Measurements from ENCODE around the gene CD177.
"Not testable (repeated sequence)": the region's sequence is repeated elsewhere in the genome, so short reads cannot be mapped to it uniquely, and the experiment has no call there.

The CD177 gene

DNA sequence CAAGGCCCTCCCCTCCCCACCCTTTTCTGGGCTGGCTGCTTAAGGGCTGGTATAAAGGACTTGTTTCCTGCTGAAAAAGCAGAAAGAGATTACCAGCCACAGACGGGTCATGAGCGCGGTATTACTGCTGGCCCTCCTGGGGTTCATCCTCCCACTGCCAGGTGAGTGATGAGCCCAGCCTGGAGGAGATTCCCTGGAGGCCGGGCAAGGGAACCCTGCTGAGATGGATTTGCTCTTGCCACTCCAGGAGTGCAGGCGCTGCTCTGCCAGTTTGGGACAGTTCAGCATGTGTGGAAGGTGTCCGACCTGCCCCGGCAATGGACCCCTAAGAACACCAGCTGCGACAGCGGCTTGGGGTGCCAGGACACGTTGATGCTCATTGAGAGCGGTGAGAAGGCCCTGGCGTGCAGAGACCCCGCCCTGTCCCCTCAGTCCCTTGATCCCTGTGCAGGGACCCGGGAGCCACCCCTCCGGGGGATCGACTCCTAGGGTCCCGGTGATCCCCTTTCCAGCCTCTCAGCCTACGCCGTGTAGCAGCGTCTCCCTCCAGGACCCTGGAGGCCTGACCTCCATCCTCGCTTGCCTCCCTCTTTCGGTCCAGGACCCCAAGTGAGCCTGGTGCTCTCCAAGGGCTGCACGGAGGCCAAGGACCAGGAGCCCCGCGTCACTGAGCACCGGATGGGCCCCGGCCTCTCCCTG is at the start of gene CD177:
Gene CD177 (plus strand): TSS at position 81 of the 699 bp plus-strand sequence. CDS start 29 bp downstream, at position 110.
- peak; percentile 4 for DNase-seq (ENCODE audit: low read depth, low spot score)

DNA sequence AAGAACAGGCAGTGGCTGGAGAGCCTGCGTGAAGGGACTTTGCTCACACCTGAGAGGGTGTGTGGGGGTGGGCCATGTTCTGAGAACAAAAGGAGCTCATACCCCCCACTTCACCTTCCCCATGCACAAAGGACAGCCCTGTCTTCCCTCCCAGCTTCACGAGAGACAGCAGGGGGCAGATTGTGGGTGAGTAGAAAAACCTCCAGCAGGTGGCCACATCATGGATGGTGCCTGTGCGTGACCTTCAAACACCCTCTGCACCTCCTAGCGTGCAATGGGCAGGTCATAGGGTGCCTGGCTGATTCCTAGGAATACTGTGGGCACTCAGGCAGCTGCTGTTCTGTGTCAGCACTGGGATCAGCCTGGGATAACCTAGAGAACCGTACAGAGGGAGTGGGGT is 47.8 kb upstream of the CD177 start:
- no peak for DNase-seq (ENCODE audit: low read depth, low spot score)

- DNase-seq (ENCODE audit: low read depth, low spot score), result no peak
Observed at GRCh38 chr19:43306097-43306496, 47.4 kb upstream of the CD177 start.

DNA sequence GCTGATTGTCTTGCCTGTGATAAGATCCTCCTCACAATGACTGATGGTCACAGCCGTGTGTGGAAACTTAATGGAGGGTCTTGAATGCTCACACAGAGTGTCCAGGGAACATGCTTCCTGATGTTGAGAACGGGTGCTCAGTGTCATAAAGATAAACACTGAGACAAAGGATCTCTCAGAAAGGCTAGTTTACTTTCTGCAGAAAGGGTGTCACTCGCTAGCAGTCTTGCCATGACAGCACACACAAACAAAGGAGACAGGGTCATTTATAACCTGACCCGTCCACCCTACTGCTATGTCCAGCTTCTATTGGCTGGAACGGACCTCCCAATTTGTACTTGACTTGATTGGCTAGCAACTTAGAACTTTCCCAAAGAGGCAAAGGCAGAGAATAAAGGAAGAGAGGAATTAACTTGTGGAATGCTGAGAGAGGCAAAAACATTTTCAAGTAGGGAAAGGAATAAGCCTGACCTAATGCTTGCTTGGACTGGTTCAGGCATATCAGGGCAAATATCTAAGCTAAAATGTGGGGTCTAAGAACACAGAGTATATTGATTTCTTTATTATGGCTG is 45.2 kb upstream of the CD177 start:
- DNase-seq (ENCODE audit: low read depth, low spot score), result no peak

- no peak for DNase-seq (ENCODE audit: low read depth, low spot score)
Observed at GRCh38 chr19:43309466-43309865, 44.0 kb upstream of the CD177 start.

- no peak for DNase-seq (ENCODE audit: low read depth, low spot score)
Observed at GRCh38 chr19:43310221-43310620, 43.3 kb upstream of the CD177 start.

DNA sequence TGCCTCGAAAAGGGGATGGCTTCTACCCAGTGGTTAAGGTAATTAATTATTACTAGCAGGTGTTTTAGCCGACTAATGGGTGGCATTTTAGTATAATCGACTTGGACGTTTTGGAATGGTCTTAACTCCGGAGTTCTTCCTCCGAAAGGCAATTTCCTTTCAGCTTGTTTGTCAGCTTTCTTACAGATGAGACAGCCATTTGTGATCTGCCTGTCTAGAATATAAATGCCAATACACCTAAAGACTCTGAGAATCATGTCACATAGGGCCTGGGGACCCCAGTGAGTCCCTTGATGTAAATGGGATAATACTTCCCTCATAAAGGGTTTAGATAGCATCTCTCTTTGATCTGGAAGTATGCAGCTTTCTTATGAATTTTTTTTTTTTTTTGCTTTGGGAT is 42.2 kb upstream of the CD177 start:
- no peak for DNase-seq (ENCODE audit: low read depth, low spot score)

- DNase-seq (ENCODE audit: low read depth, low spot score), result no peak
Observed at GRCh38 chr19:43311706-43312105, 41.8 kb upstream of the CD177 start.

GRCh38 chr19:43313711-43314495 is 39.6 kb upstream of the CD177 start:
- DNase-seq (ENCODE audit: low read depth, low spot score), result no peak

GRCh38 chr19:43315851-43316250 is 37.6 kb upstream of the CD177 start:
- no peak for DNase-seq (ENCODE audit: low read depth, low spot score)

GRCh38 chr19:43316591-43317319 is 36.7 kb upstream of the CD177 start:
- peak; percentile 66 for DNase-seq (ENCODE audit: low read depth, low spot score)

- DNase-seq (ENCODE audit: low read depth, low spot score), result peak; percentile 48
Observed at GRCh38 chr19:43318203-43318602, 35.3 kb upstream of the CD177 start.

DNA sequence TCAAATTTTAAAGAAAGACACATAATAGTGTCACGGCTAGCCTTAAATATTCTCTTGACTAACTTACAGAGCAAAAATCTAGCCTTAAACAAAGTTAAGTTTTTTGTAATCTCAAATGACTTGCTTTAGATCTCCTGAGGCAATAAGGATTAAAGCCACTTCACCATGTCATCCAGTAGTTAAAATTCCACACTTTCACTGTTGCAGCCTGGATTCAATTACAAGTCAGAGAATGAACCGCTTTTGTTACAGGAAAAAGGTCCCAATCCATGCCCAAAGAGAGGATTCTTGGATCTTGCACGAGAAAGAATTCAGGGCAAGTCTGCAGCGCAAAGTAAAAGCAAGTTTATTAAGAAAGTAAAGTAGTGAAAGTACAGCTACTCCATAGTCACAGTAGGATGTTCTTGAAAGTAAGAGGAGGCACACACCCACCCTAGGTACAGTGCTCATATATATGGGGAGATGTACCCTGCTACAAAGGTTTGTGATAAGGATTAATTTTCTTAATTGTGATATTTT is 34.6 kb upstream of the CD177 start:
- DNase-seq (ENCODE audit: low read depth, low spot score), result peak; percentile 26

DNA sequence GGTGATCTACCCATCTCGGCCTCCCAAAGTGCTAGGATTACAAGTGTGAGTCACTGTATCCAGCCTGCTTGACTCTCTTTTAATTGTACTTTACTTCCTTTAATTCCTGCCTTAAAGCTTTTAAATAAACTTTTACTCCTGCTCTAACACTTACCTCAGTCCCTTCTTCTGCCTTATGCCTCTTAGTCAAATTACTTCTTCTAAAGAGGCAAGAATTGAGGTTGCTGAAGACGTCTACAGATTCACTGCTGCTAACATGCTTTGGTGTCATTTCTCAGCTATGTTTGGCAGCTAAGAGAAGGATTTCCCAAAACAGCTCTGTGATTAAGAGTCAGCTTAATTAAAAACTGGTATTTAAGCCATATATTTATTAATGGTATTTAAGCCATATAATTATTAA is 32.9 kb upstream of the CD177 start:
- DNase-seq (ENCODE audit: low read depth, low spot score), result no peak

GRCh38 chr19:43326761-43327160 is 26.7 kb upstream of the CD177 start:
- DNase-seq (ENCODE audit: low read depth, low spot score), result not testable (repeated sequence)

- DNase-seq (ENCODE audit: low read depth, low spot score), result not testable (repeated sequence)
Observed at GRCh38 chr19:43328561-43328960, 24.9 kb upstream of the CD177 start.

- not testable (repeated sequence) for DNase-seq (ENCODE audit: low read depth, low spot score)
Observed at GRCh38 chr19:43329049-43329448, 24.4 kb upstream of the CD177 start.

DNA sequence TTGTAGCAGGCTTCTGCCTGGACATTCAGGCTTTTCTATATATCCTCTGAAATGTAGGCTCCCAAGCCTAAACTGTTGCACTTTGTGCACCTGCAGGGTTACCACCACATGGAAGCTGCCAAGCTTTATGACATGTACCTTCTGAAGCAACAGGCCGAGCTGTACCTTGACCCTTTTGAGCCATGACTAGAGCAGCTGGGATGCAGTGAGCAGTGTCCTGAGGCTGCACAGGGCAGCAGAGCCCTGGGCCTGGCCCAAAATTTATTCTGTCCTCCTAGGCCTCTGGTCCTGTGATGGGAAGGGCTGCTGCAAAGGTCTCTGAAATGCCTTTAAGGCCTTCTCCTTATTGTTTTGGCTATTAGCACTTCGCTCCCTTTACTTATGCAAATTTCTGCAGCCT is 23.5 kb upstream of the CD177 start:
- DNase-seq (ENCODE audit: low read depth, low spot score), result no peak

- no peak for DNase-seq (ENCODE audit: low read depth, low spot score)
Observed at GRCh38 chr19:43330726-43331434, 22.6 kb upstream of the CD177 start.

DNA sequence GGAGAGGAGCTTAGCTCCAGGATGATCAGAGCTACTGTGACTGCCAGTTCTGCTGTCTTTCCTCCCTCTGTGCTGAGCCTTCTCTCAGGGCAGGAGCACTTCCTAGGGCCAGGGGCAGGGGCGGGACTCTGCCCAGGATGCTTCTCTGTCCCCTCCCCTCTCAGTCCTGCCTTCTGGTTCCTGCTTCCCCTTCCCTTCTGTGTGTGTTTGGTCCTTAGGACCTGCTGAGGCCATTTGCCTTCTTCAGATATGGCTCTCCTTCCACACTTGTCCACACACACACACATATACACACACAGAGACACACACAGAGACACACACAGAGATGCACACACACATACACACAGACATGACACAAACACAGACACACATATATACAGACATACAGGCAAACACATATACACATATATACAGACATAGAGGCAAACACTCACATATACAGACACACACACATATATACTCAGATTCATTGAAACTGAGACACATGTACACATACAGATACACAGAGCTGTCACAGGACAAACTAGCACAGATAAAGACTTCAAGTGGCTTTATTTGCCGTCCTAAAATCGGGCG is 22.0 kb upstream of the CD177 start:
- no peak for DNase-seq (ENCODE audit: low read depth, low spot score)

All from ELF-1 (cell line).